GM12878 (cell line): ENCODE results near the gene BMAL1. TPM values are rescaled to one million over a fixed set of nuclear protein-coding genes. Genes with fewer than 3 reads are reported as not detected.

ENCODE experiments used
- ATAC-seq: fragments of 200-7000 bp; cut with Tn5 transposase; 3 replicates; pipeline ENCODE4 v1.9.1; 2020; ENCODE audit warnings: mild to moderate bottlenecking, moderate library complexity
- BruUV-seq: library from RNA; stranded (reverse); fragments of 400-500 nt; replicated peaks from 2 replicates; lab custom pipeline; 2021; lab: Mats Ljungman, UMichigan
- CTCF ChIA-PET: fragments of 300-600 bp; sonication (Branson Sonifier 250); formaldehyde crosslinking; extraction: SDS; loops from one replicate; lab custom pipeline; 2021; ENCODE audit warnings: inconsistent platforms; lab: Yijun Ruan, JAX
- POLR2A ChIA-PET: fragments of 350-600 bp; formaldehyde crosslinking; extraction: SDS; loops from one replicate; lab custom pipeline; 2021; ENCODE audit warnings: inconsistent platforms; lab: Charles Lee
- RAD21 ChIA-PET: fragments of 300-600 bp; sonication (Branson Sonifier 250); formaldehyde crosslinking; loops from one replicate; lab custom pipeline; 2023; ENCODE audit warnings: antibody characterized with exemption; ENCODE audit not compliant: unreplicated experiment; lab: Charles Lee
- SMC1A ChIA-PET: fragments of 300-600 bp; sonication (Branson Sonifier 250); formaldehyde crosslinking; loops from one replicate; lab custom pipeline; 2023; ENCODE audit not compliant: unreplicated experiment, uncharacterized antibody; lab: Charles Lee
- DNase-seq: peaks from one replicate; pipeline ENCODE4 v3.0.0-alpha.2; 2011; ENCODE audit warnings: low read depth, low spot score
- FAIRE-seq: peaks from 3 replicates; lab custom pipeline; 2011; peaks lifted over from hg19 to GRCh38; lab: Jason Lieb, UNC
- H2AFZ ChIP-seq: 2 replicates; pipeline ENCODE4 v1.6.0; 2011; ENCODE audit warnings: low read depth, low read length, control low read depth; ENCODE audit not compliant: control insufficient read depth
- H3K27ac ChIP-seq: 2 replicates; pipeline ENCODE4 v1.5.1; 2011; ENCODE audit warnings: control low read depth; ENCODE audit not compliant: control insufficient read depth, insufficient read depth
- H3K27me3 ChIP-seq, 2 experiments: replicated peaks in 1 of 2; 2 replicates each; pipeline versions ENCODE4 v1.6.0 to v1.6.1; 2011; ENCODE audit warnings: low read length in 1 of 2; ENCODE audit not compliant: control insufficient read depth in 2 of 2, insufficient read depth in 2 of 2
- H3K36me3 ChIP-seq, 2 experiments: 2 replicates each; pipeline ENCODE4 v1.5.1; 2011; ENCODE audit warnings: low read length in 1 of 2; ENCODE audit not compliant: control insufficient read depth in 2 of 2, insufficient read depth in 2 of 2
- H3K4me1 ChIP-seq: 2 replicates; pipeline ENCODE4 v1.6.1; 2011; ENCODE audit warnings: mild to moderate bottlenecking, low read length, moderate library complexity, mixed read lengths; ENCODE audit not compliant: control insufficient read depth, insufficient read depth
- H3K4me2 ChIP-seq: 2 replicates; pipeline ENCODE4 v1.6.0; 2011; ENCODE audit warnings: control low read depth; ENCODE audit not compliant: control insufficient read depth, insufficient read depth
- H3K4me3 ChIP-seq: fragments of 200-600 bp; sonication (generic); 2 replicates; pipeline ENCODE4 v1.5.1; 2016
- H3K79me2 ChIP-seq: 2 replicates; pipeline ENCODE4 v1.6.0; 2011; ENCODE audit warnings: low read length; ENCODE audit not compliant: control insufficient read depth, insufficient read depth
- H3K9ac ChIP-seq: 2 replicates; pipeline ENCODE4 v1.8.0; 2011; ENCODE audit warnings: low read length, control low read depth, mixed read lengths; ENCODE audit not compliant: control insufficient read depth, insufficient read depth
- H3K9me3 ChIP-seq: replicated peaks from 3 replicates; pipeline ENCODE4 v1.5.1; 2011; ENCODE audit warnings: mild to moderate bottlenecking, low read length; ENCODE audit not compliant: control insufficient read depth, insufficient read depth
- H4K20me1 ChIP-seq: 2 replicates; pipeline ENCODE4 v1.6.0; 2011; ENCODE audit not compliant: control insufficient read depth, insufficient read depth
- CBX5 ChIP-seq: sonication (generic); IDR thresholded peaks from 2 replicates; pipeline ENCODE4 v1.6.1; 2016; ENCODE audit warnings: low read depth, moderate library complexity, mild to moderate bottlenecking, inconsistent platforms
- DPF2 ChIP-seq: fragments of 450-650 bp; IDR thresholded peaks from 2 replicates; pipeline ENCODE4 v1.6.1; 2017; ENCODE audit warnings: mild to moderate bottlenecking
- MAX ChIP-seq: IDR thresholded peaks from 2 replicates; pipeline ENCODE4 v1.6.1; 2012; ENCODE audit warnings: low read depth, low read length, improper control_type of control experiment
- MEF2B ChIP-seq: fragments of 450-650 bp; IDR thresholded peaks from 2 replicates; pipeline ENCODE4 v1.6.1; 2018; ENCODE audit warnings: mild to moderate bottlenecking, moderate library complexity; ENCODE audit not compliant: partially characterized antibody, poor library complexity, severe bottlenecking
- MTA3 ChIP-seq: IDR thresholded peaks from 2 replicates; pipeline ENCODE4 v1.6.1; 2012; ENCODE audit warnings: low read length, inconsistent platforms, borderline replicate concordance
- NFIC ChIP-seq: IDR thresholded peaks from 2 replicates; pipeline ENCODE4 v1.6.1; 2012; ENCODE audit warnings: low read depth, mild to moderate bottlenecking, inconsistent platforms, low read length, moderate library complexity
- NR2F1 ChIP-seq: fragments of 450-650 bp; conservative IDR thresholded peaks from 2 replicates; pipeline ENCODE4 v1.6.1; 2017; ENCODE audit warnings: mild to moderate bottlenecking
- PBX3 ChIP-seq: IDR thresholded peaks from 2 replicates; pipeline ENCODE4 v1.6.1; 2011; ENCODE audit warnings: mild to moderate bottlenecking, low read depth, low read length, moderate library complexity; ENCODE audit not compliant: insufficient replicate concordance
- TAF1 ChIP-seq: IDR thresholded peaks from 2 replicates; pipeline ENCODE4 v1.6.1; 2011; ENCODE audit warnings: mild to moderate bottlenecking, low read depth, low read length, borderline replicate concordance
- ZNF274 ChIP-seq: IDR thresholded peaks from one replicate; pipeline ENCODE4 v1.8.0; 2011; ENCODE audit not compliant: insufficient read length, insufficient read depth
- WGBS: methylation state at CpG from one replicate; pipeline ENCODE4 v1.1.6; 2016; ENCODE audit warnings: low lambda C conversion rate; ENCODE audit not compliant: insufficient replicate concordance, insufficient coverage; ENCODE audit errors: missing lambda C conversion rate; 5-methylcytosine and 5-hydroxymethylcytosine counted together
- in situ Hi-C: fragments of 300-500 bp; cut with MboI; formaldehyde crosslinking; loops from 9 replicates; pipeline ENCODE4 v1.14.3; 2018; ENCODE audit warnings: mixed read lengths
- intact Hi-C: fragments of 100-400 bp; cut with micrococcal nuclease; formaldehyde crosslinking; loops from one replicate; pipeline ENCODE4 v1.14.2; 2022; ENCODE audit not compliant: unreplicated experiment
- polyA plus RNA-seq, 11 experiments: library from polyadenylated mRNA; depleted of rRNA in 4 of 11; unstranded in 6 of 11; stranded (reverse) in 5 of 11; fragments of >200 nt; fragmentation: Nextera tagmentation in 4 of 11; fragmentation: Illumina TruSeq in 1 of 11; extraction: Ambion mirVana in 4 of 11; extraction: Trizol in 1 of 11; gene quantifications; 1 replicate in 1 of 11; 2 replicates in 10 of 11; pipeline versions ENCODE4 v1.2.1 to v1.2.3, GENCODE V29; 2011 to 2016; ENCODE audit warnings: inconsistent platforms in 2 of 11, missing spikeins in 2 of 11, low read depth in 1 of 11
- total RNA-seq, 4 experiments: library from RNA; depleted of rRNA in 3 of 4; stranded (reverse); fragments of >200 nt in 3 of 4; fragmentation: Illumina TruSeq in 1 of 4; extraction: Trizol in 1 of 4; gene quantifications; 2 replicates each; pipeline versions ENCODE4 v1.2.1 to v1.2.3, GENCODE V29; 2013 to 2021
- TF ChIP-seq, protein P1 (sequence below): IDR thresholded peaks from 2 replicates; pipeline ENCODE4 v1.6.1; 2011; ENCODE audit warnings: low read depth, mild to moderate bottlenecking, low read length, moderate library complexity, borderline replicate concordance; ENCODE audit errors: extremely low read depth

Gene BMAL1
- total and polyA plus RNA-seq, 10 of the 15 experiments (the other 5 are each of a cell fraction or from before 2014, with no cell fraction given): 3.5 to 40.6 (median 13.6) TPM

DNA sequence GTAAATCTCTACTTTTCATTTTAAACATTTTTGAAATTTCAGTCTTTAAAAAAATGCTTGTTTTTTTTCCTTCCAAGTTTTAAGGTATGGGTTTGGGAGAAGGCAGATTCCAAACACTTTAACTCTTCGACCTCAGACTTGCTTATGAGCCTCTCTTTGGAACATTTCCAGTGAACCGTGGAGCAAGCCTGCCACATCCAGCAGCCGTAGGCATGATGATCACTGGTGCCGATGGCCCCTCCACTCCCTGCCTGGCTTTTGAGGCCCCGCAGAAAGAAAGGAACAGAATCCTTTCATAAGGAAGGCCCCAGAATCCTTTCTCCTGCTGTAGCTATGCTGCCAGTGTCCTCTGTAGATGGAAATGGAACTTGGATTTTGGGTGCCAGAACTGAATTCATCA is 50.7 kb downstream of the BMAL1 start:
- BruUV-seq: no TSS peak
- Histone ChIP-seq H3K4me3 (no peak overlapping the region), H3K27me3 (no peaks in the 10 kb centered on the region), H3K9me3 (no peaks in the 10 kb centered on the region), H3K27ac (no peak overlapping the region), H4K20me1 (no peaks in the 10 kb centered on the region), H3K4me2 (no peak overlapping the region), H3K4me1 (peaks cover 9% of the 10 kb centered on the region; the same call in 1 of the 2 replicates), H3K79me2 (peaks cover 4% of the 10 kb centered on the region), H3K9ac (no peak overlapping the region), H2AFZ (no peak overlapping the region), H3K36me3 (peaks cover 0 to 1% of the 10 kb centered on the region in 2 experiments; a peak in 2 of 4 replicates)
- WGBS: 98% methylated on average over 5 of the region's 5 CpGs
- FAIRE-seq: no peak
- TF ChIP-seq MAX (no peak), NFIC (no peak), TAF1 (no peak), NR2F1 (no peak), DPF2 (no peak), MTA3 (no peak), PBX3 (no peak), CBX5 (no peak), MEF2B (no peak), ZNF274 (no peak)
- TF ChIP-seq, protein P1, sequence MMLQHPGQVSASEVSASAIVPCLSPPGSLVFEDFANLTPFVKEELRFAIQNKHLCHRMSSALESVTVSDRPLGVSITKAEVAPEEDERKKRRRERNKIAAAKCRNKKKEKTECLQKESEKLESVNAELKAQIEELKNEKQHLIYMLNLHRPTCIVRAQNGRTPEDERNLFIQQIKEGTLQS: no peak
- intact Hi-C loops (no loop called here), in situ Hi-C loops (no loop called here)
- CTCF ChIA-PET: interaction anchor here (1.3 kb wide), 1 partner anchor 16 kb away, joined by 4 read pairs; no protein-coding TSS in a partner anchor
- POLR2A ChIA-PET: interaction anchor here (0.8 to 1.5 kb wide), 2 partner anchors 26 to 50 kb away, joined by 3 to 4 read pairs; no protein-coding TSS in a partner anchor
- no peak for ATAC-seq
- RAD21 ChIA-PET: interaction anchor here (0.6 kb wide), 1 partner anchor 10 kb away, joined by 3 read pairs; no protein-coding TSS in a partner anchor
- no peak for DNase-seq
- SMC1A ChIA-PET: interaction anchor here (0.7 to 15.7 kb wide), 3 partner anchors 10 to 71 kb away, joined by 3 to 226 read pairs (median 5); no protein-coding TSS in a partner anchor
